Panc1 (cell line): ENCODE measurements around the gene TLL2. TPM values are rescaled to one million over a fixed set of nuclear protein-coding genes. Genes with fewer than 3 reads are reported as not detected.

ENCODE experiments used
- ATAC-seq: fragments of 200-7000 bp; cut with Tn5 transposase; 2 replicates; pipeline ENCODE4 v1.9.1; 2020; ENCODE audit warnings: mild to moderate bottlenecking, moderate library complexity
- BruUV-seq: library from RNA; stranded (reverse); fragments of 400-500 nt; replicated peaks from 2 replicates; lab custom pipeline; 2021; lab: Mats Ljungman, UMichigan
- CTCF ChIA-PET: fragments of 300-600 bp; sonication (Branson Sonifier 250); formaldehyde crosslinking; loops from one replicate; lab custom pipeline; 2022; ENCODE audit warnings: antibody characterized with exemption; lab: Charles Lee
- POLR2A ChIA-PET: fragments of 300-600 bp; sonication (Branson Sonifier 250); formaldehyde crosslinking; loops from one replicate; lab custom pipeline; 2022; ENCODE audit warnings: antibody characterized with exemption; lab: Charles Lee
- DNase-seq: peaks from one replicate; pipeline ENCODE4 v3.0.0-alpha.2; 2010; ENCODE audit warnings: low read depth, low spot score
- H3K27ac ChIP-seq: 2 replicates; pipeline ENCODE4 v1.5.1; 2011; ENCODE audit warnings: mild to moderate bottlenecking, low read length, inconsistent platforms
- H3K27me3 ChIP-seq: fragments of 200-500 bp; sonication (Bioruptor generic); 2 replicates; pipeline ENCODE4 v1.6.0; 2014; ENCODE audit warnings: low read length, inconsistent platforms; ENCODE audit not compliant: control insufficient read depth, insufficient read depth
- H3K36me3 ChIP-seq: fragments of 200-500 bp; sonication (Bioruptor generic); 2 replicates; pipeline ENCODE4 v1.5.1; 2014; ENCODE audit warnings: inconsistent platforms, mild to moderate bottlenecking, low read length, moderate library complexity; ENCODE audit not compliant: control insufficient read depth, insufficient read depth
- H3K4me1 ChIP-seq: 2 replicates; pipeline ENCODE4 v1.5.1; 2011; ENCODE audit warnings: inconsistent platforms, mild to moderate bottlenecking, low read length, moderate library complexity; ENCODE audit not compliant: control insufficient read depth, insufficient read depth
- H3K4me3 ChIP-seq, 2 experiments: 2 replicates each; pipeline ENCODE4 v1.5.1; 2011 to 2012; ENCODE audit warnings: low read depth in 2 of 2, low read length in 2 of 2, mild to moderate bottlenecking in 2 of 2, inconsistent platforms in 1 of 2, moderate library complexity in 1 of 2
- H3K9me3 ChIP-seq: fragments of 200-500 bp; sonication (Bioruptor generic); 2 replicates; pipeline ENCODE4 v1.5.1; 2014; ENCODE audit warnings: low read depth, mild to moderate bottlenecking, inconsistent platforms, low read length, moderate library complexity; ENCODE audit not compliant: control insufficient read depth, insufficient read depth
- CTCF ChIP-seq: fragments of 450-650 bp; IDR thresholded peaks from 2 replicates; pipeline ENCODE4 v1.5.1; 2017; ENCODE audit warnings: mild to moderate bottlenecking
- POLR2AphosphoS5 ChIP-seq: IDR thresholded peaks from 2 replicates; pipeline ENCODE4 v1.6.1; 2012; ENCODE audit warnings: mild to moderate bottlenecking, low read depth, low read length, moderate library complexity
- REST ChIP-seq, 2 experiments: IDR thresholded peaks; 2 replicates each; pipeline ENCODE4 v1.6.1; 2011 to 2012; ENCODE audit warnings: low read depth in 2 of 2, control low read depth in 1 of 2, low read length in 1 of 2, mild to moderate bottlenecking in 1 of 2, moderate library complexity in 1 of 2; ENCODE audit not compliant: insufficient read depth in 1 of 2
- SIN3A ChIP-seq: IDR thresholded peaks from 2 replicates; pipeline ENCODE4 v1.6.1; 2012; ENCODE audit warnings: low read depth, mild to moderate bottlenecking, low read length, moderate library complexity, borderline replicate concordance; ENCODE audit not compliant: insufficient read depth
- TCF7L2 ChIP-seq: IDR thresholded peaks from 2 replicates; pipeline ENCODE4 v1.6.1; 2011; ENCODE audit warnings: mild to moderate bottlenecking, low read depth, low read length, inconsistent platforms
- in situ Hi-C: cut with HindIII; loops from 2 replicates; pipeline ENCODE4 v1.10.0; 2016; ENCODE audit warnings: low sequenced_read_pairs, low pct_unique_long_range_greater_than_20kb
- intact Hi-C: fragments of 100-400 bp; cut with micrococcal nuclease; formaldehyde crosslinking; loops from one replicate; pipeline ENCODE4 v1.10.0; 2022; ENCODE audit not compliant: unreplicated experiment
- total RNA-seq: library from RNA; stranded (reverse); gene quantifications from one replicate; pipeline ENCODE4 v1.2.1, GENCODE V29; 2021; ENCODE audit not compliant: unreplicated experiment

TLL2 gene
- total RNA-seq, 1 experiment from 2014 or later = 0.64 TPM

- BruUV-seq = no TSS peak
- Histone ChIP-seq H3K27ac (no peak overlapping the region), H3K4me3 (no peak overlapping the region), H3K9me3 (no peaks in the 10 kb centered on the region), H3K36me3 (no peaks in the 10 kb centered on the region), H3K27me3 (peaks cover 6% of the 10 kb centered on the region), H3K4me1 (peaks cover 19% of the 10 kb centered on the region)
- TF ChIP-seq REST (IDR thresholded peaks at IDR 0.05; ENCODE audit: insufficient read depth in 1 of 2, low read depth in 2 of 2, low read length in 1 of 2) (no peak), TCF7L2 (no peak), CTCF (no peak), SIN3A (no peak), POLR2AphosphoS5 (no peak)
- CTCF ChIA-PET = no interaction called here
- intact Hi-C loops (no loop called here), in situ Hi-C loops (no loop called here)
- ATAC-seq (peak; percentile 55), DNase-seq (no peak)
- POLR2A ChIA-PET = interaction anchor here (0.6 kb wide), 1 partner anchor 220 kb away, joined by 3 read pairs; the partner anchor contains the start of gene TM9SF3
These were observed 147.2 kb downstream of the TLL2 start for GRCh38 chr10:96366508-96366907.

- Histone ChIP-seq H3K27ac (no peak overlapping the region), H3K4me3 (no peak overlapping the region), H3K9me3 (no peaks in the 10 kb centered on the region), H3K36me3 (no peaks in the 10 kb centered on the region), H3K27me3 (peaks cover 9% of the 10 kb centered on the region), H3K4me1 (peaks cover 18% of the 10 kb centered on the region)
- intact Hi-C loops = no loop called here
- TF ChIP-seq CTCF (no peak), REST (IDR thresholded peaks at IDR 0.05; ENCODE audit: insufficient read depth in 1 of 2, low read depth in 2 of 2, low read length in 1 of 2) (no peak), POLR2AphosphoS5 (no peak), TCF7L2 (no peak), SIN3A (no peak)
- no TSS peak for BruUV-seq
- CTCF ChIA-PET = no interaction called here
- POLR2A ChIA-PET = no interaction called here
- DNase-seq = no peak
- ATAC-seq = no peak
- in situ Hi-C loops = no loop called here
These were observed 148.2 kb downstream of the TLL2 start for GRCh38 chr10:96365571-96365970.
